K562 (cell line): ENCODE measurements around the gene ZNF292. TPM values are rescaled to one million over a fixed set of nuclear protein-coding genes. Genes with fewer than 3 reads are reported as not detected.

Source experiments
- ATAC-seq: fragments of 200-7000 bp; cut with Tn5 transposase; 3 replicates; pipeline ENCODE4 v1.9.1; 2020; ENCODE audit warnings: moderate library complexity
- BruUV-seq: library from RNA; stranded (reverse); fragments of 400-500 nt; replicated peaks from 2 replicates; lab custom pipeline; 2021; lab: Mats Ljungman, UMichigan
- CTCF ChIA-PET: fragments of 300-600 bp; formaldehyde crosslinking; extraction: SDS; loops from one replicate; lab custom pipeline; 2021; ENCODE audit warnings: low intra/inter-chr PET ratio; lab: Yijun Ruan, JAX
- POLR2A ChIA-PET: fragments of 300-600, 350-650 bp; sonication (Branson Sonifier 250); formaldehyde crosslinking; extraction: SDS; loops from one replicate; lab custom pipeline; 2021; ENCODE audit warnings: antibody characterized with exemption, inconsistent platforms; lab: Yijun Ruan, JAX
- DNase-seq, 4 experiments: peaks; one replicate each; pipeline versions ENCODE4 v3.0.0 to v3.0.0-alpha.2; 2011 to 2018; ENCODE audit warnings: low spot score in 3 of 4, mixed read lengths in 3 of 4; ENCODE audit errors: extremely low read depth in 1 of 4
- FAIRE-seq: peaks from 2 replicates; lab custom pipeline; 2011; peaks lifted over from hg19 to GRCh38; lab: Jason Lieb, UNC
- H2AFZ ChIP-seq: 2 replicates; pipeline ENCODE4 v1.6.0; 2011; ENCODE audit warnings: low read depth, low read length, control low read depth, inconsistent platforms
- H3K27ac ChIP-seq: fragments of 200-600 bp; 3 replicates; pipeline ENCODE4 v1.8.0; 2011; ENCODE audit warnings: low read depth, mild to moderate bottlenecking, control low read depth, inconsistent platforms, low read length, moderate library complexity, mixed read lengths; ENCODE audit errors: extremely low read depth
- H3K27me3 ChIP-seq, 2 experiments: fragments of 300-600 bp in 1 of 2; 2 replicates in 1 of 2; 3 replicates in 1 of 2; pipeline versions ENCODE4 v1.6.0 to v1.8.0; 2011; ENCODE audit warnings: inconsistent platforms in 2 of 2, low read length in 2 of 2, mild to moderate bottlenecking in 1 of 2, mixed read lengths in 1 of 2, moderate library complexity in 1 of 2; ENCODE audit not compliant: control insufficient read depth in 2 of 2, insufficient read depth in 2 of 2
- H3K36me3 ChIP-seq: fragments of 300-600 bp; 3 replicates; pipeline ENCODE4 v1.8.0; 2011; ENCODE audit warnings: mild to moderate bottlenecking, low read length, inconsistent platforms; ENCODE audit not compliant: control insufficient read depth, insufficient read depth
- H3K4me1 ChIP-seq, 2 experiments: fragments of 200-600 bp in 1 of 2; replicated peaks in 1 of 2; 2 replicates in 1 of 2; 3 replicates in 1 of 2; pipeline versions ENCODE4 v1.5.1 to v1.8.0; 2011; ENCODE audit warnings: inconsistent platforms in 2 of 2, low read length in 2 of 2, mild to moderate bottlenecking in 1 of 2, mixed read lengths in 1 of 2, moderate library complexity in 1 of 2; ENCODE audit not compliant: control insufficient read depth in 2 of 2, insufficient read depth in 2 of 2
- H3K4me2 ChIP-seq: 2 replicates; pipeline ENCODE4 v1.6.1; 2011; ENCODE audit warnings: low read length, control low read depth, inconsistent platforms, mixed read lengths; ENCODE audit not compliant: insufficient read depth
- H3K4me3 ChIP-seq: fragments of 200-600 bp; sonication (generic), shearing (Covaris generic); 2 replicates; pipeline ENCODE4 v1.5.1; 2016; ENCODE audit warnings: control low read depth, inconsistent platforms
- H3K79me2 ChIP-seq: fragments of 200-600 bp; 3 replicates; pipeline ENCODE4 v1.8.0; 2011; ENCODE audit warnings: low read length, inconsistent platforms; ENCODE audit not compliant: control insufficient read depth, insufficient read depth
- H3K9ac ChIP-seq, 2 experiments: 2 replicates each; pipeline versions ENCODE4 v1.6.0 to v1.6.1; 2011; ENCODE audit warnings: low read depth in 2 of 2, low read length in 2 of 2, control low read depth in 1 of 2, inconsistent platforms in 1 of 2, mild to moderate bottlenecking in 1 of 2, mixed read lengths in 1 of 2; ENCODE audit not compliant: insufficient read depth in 1 of 2
- H3K9me1 ChIP-seq: one replicate; pipeline ENCODE4 v1.6.0; 2011; ENCODE audit warnings: inconsistent platforms, mild to moderate bottlenecking, low read length, moderate library complexity; ENCODE audit not compliant: control insufficient read depth, insufficient read depth
- H3K9me3 ChIP-seq: replicated peaks from 2 replicates; pipeline ENCODE4 v1.5.1; 2011; ENCODE audit warnings: low read depth, low read length, inconsistent platforms; ENCODE audit not compliant: control insufficient read depth, insufficient read depth
- H4K20me1 ChIP-seq: replicated peaks from 2 replicates; pipeline ENCODE4 v1.6.1; 2011; ENCODE audit warnings: low read length, inconsistent platforms, mixed read lengths; ENCODE audit not compliant: control insufficient read depth, insufficient read depth
- HDAC2 ChIP-seq: fragments of 450-650 bp; IDR thresholded peaks from 2 replicates; pipeline ENCODE4 v1.6.1; 2016; ENCODE audit warnings: mild to moderate bottlenecking
- KAT7 ChIP-seq: sonication (generic); formaldehyde crosslinking; IDR thresholded peaks from 2 replicates; pipeline ENCODE4 v1.8.0; 2022; ENCODE audit warnings: missing genetic modification reagents, mild to moderate bottlenecking, borderline replicate concordance
- NFE2 ChIP-seq: IDR thresholded peaks from 2 replicates; pipeline ENCODE4 v1.6.1; 2014; ENCODE audit warnings: antibody characterized with exemption, low read depth
- OTX1 ChIP-seq: fragments of 450-650 bp; formaldehyde crosslinking; IDR thresholded peaks from 2 replicates; pipeline ENCODE4 v1.4.0; 2022; ENCODE audit warnings: mild to moderate bottlenecking
- PTBP1 ChIP-seq: fragments of 200-400 bp; formaldehyde crosslinking; IDR thresholded peaks from 2 replicates; pipeline ENCODE4 v1.6.1; 2017; ENCODE audit warnings: low read depth, low read length
- RAD21 ChIP-seq, 2 experiments: fragments of 250-450 bp in 1 of 2; fragments of 450-650 bp in 1 of 2; sonication (Bioruptor Pico) in 1 of 2; formaldehyde crosslinking in 1 of 2; IDR thresholded peaks in 1 of 2; conservative IDR thresholded peaks in 1 of 2; 2 replicates each; pipeline versions ENCODE4 v1.4.0 to v1.8.0; 2020 to 2022; ENCODE audit warnings: mild to moderate bottlenecking in 2 of 2, moderate library complexity in 1 of 2
- RBM14 ChIP-seq: fragments of 200-400 bp; formaldehyde crosslinking; IDR thresholded peaks from 2 replicates; pipeline ENCODE4 v1.6.1; 2018; ENCODE audit warnings: low read depth, mild to moderate bottlenecking, low read length, moderate library complexity, borderline replicate concordance; ENCODE audit not compliant: insufficient read depth
- SAFB ChIP-seq: fragments of 200-400 bp; formaldehyde crosslinking; IDR thresholded peaks from 2 replicates; pipeline ENCODE4 v1.6.1; 2017; ENCODE audit warnings: low read depth, low read length, borderline replicate concordance
- SAFB2 ChIP-seq: fragments of 200-400 bp; formaldehyde crosslinking; IDR thresholded peaks from 2 replicates; pipeline ENCODE4 v1.6.1; 2018; ENCODE audit warnings: borderline replicate concordance, low read length, low read depth, moderate library complexity; ENCODE audit not compliant: severe bottlenecking
- ZEB2 ChIP-seq: fragments of 450-650 bp; IDR thresholded peaks from 2 replicates; pipeline ENCODE4 v1.6.1; 2016
- ZKSCAN8 ChIP-seq: fragments of 200-800 bp; sonication (Bioruptor generic); IDR thresholded peaks from 2 replicates; pipeline ENCODE4 v1.6.1; 2016; ENCODE audit warnings: missing genetic modification characterization, missing compliant biosample characterization
- ZNF408 ChIP-seq: fragments of 250-450 bp; sonication (Bioruptor Pico); IDR thresholded peaks from 2 replicates; pipeline ENCODE4 v1.4.0; 2020; ENCODE audit warnings: low read depth, mild to moderate bottlenecking, moderate library complexity
- ZNF644 ChIP-seq: fragments of 200-800 bp; sonication (Bioruptor generic); IDR thresholded peaks from 2 replicates; pipeline ENCODE4 v1.6.1; 2016; ENCODE audit warnings: low read depth, missing genetic modification characterization, missing compliant biosample characterization
- ZNF695 ChIP-seq: fragments of 450-650 bp; formaldehyde crosslinking; IDR thresholded peaks from 2 replicates; pipeline ENCODE4 v1.4.0; 2020; ENCODE audit warnings: mild to moderate bottlenecking, moderate library complexity
- WGBS: fragments of 100-300 bp; shearing (Covaris generic); methylation state at CpG from one replicate; pipeline ENCODE4 v1.1.6; 2016; ENCODE audit warnings: low coverage, mixed read lengths; ENCODE audit not compliant: insufficient coverage; ENCODE audit errors: missing lambda C conversion rate; 5-methylcytosine and 5-hydroxymethylcytosine counted together
- in situ Hi-C: fragments of 300-500 bp; cut with MboI; formaldehyde crosslinking; loops from 4 replicates; pipeline ENCODE4 v1.15.0; 2018; ENCODE audit warnings: inconsistent platforms, mixed read lengths
- intact Hi-C: fragments of 100-400 bp; cut with micrococcal nuclease; formaldehyde crosslinking; loops from 2 replicates; pipeline ENCODE4 v1.14.2; 2022
- polyA plus RNA-seq, 8 experiments: library from polyadenylated mRNA; depleted of rRNA in 4 of 8; stranded (reverse) in 5 of 8; unstranded in 3 of 8; fragments of >200 nt; fragmentation: Nextera tagmentation in 2 of 8; fragmentation: Illumina TruSeq in 1 of 8; extraction: Ambion mirVana in 2 of 8; extraction: Trizol in 1 of 8; gene quantifications; 2 replicates each; pipeline versions ENCODE4 v1.2.1 to v1.2.3, GENCODE V29; 2011 to 2014; ENCODE audit warnings: inconsistent platforms in 1 of 8, missing spikeins in 1 of 8
- total RNA-seq, 7 experiments: library from RNA; depleted of rRNA in 6 of 7; stranded (reverse); fragments of >200 nt in 6 of 7; fragmentation: Illumina TruSeq in 2 of 7; extraction: Trizol in 2 of 7; gene quantifications; 2 replicates each; pipeline versions ENCODE4 v1.2.1 to v1.2.3, GENCODE V29; 2011 to 2021; ENCODE audit warnings: low replicate concordance in 1 of 7

The ZNF292 gene
- total and polyA plus RNA-seq, 9 of the 15 experiments (the other 6 are each of a cell fraction or from before 2014, with no cell fraction given) = 4.4 to 17.1 (median 12.8) TPM

DNA sequence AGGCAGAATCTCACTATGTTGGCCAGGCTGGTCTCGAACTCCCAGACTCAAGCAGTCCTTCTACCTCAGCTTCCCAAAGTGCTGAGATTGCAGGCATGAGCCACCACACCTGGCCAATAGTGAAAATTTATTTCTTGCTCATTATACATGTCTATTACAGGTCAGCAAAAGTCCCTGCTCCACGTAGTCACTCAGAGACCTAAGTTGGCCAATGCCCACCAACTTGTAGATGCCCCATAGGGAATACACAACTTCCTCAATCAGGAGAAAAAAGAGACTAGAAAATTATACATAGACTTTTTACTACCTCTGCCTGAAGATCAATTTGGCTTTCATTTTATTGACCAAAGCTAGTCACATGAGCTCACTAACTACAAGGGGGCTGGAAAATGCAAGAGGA lies 38.4 kb upstream of the ZNF292 start:
- ATAC-seq (no peak), FAIRE-seq (no peak), DNase-seq (no peak)
- H3K27me3 ChIP-seq = no peaks in the 10 kb centered on the region; a peak in 1 of 5 replicates
- intact Hi-C loops = no loop called here
- no peaks in the 10 kb centered on the region for H3K36me3 ChIP-seq
- no peaks in the 10 kb centered on the region for H4K20me1 ChIP-seq
- H3K9me3 ChIP-seq = no peaks in the 10 kb centered on the region
- H3K4me3 ChIP-seq = no peak overlapping the region
- H3K9me1 ChIP-seq = no peaks in the 10 kb centered on the region
- no peaks in the 10 kb centered on the region for H3K4me1 ChIP-seq
- TF ChIP-seq RAD21 (CRISPR knock-in tag; conservative IDR thresholded peaks at IDR 0.05 in 1 of 2, IDR thresholded peaks at IDR 0.05 in 1 of 2) (no peak), ZNF644 (tag) (no peak), ZNF695 (CRISPR knock-in tag) (no peak)
- no peaks in the 10 kb centered on the region for H3K79me2 ChIP-seq
- no TSS peak for BruUV-seq
- no peak overlapping the region for H3K4me2 ChIP-seq
- in situ Hi-C loops = no loop called here
- ChIA-PET CTCF (no interaction called here), POLR2A (interaction anchor here (1.4 kb wide), 1 partner anchor 27 kb away, joined by 3 read pairs; no protein-coding TSS in a partner anchor)
- H3K9ac ChIP-seq = no peak overlapping the region
- WGBS = 0% methylated on average over 2 of the region's 2 CpGs
- H3K27ac ChIP-seq = no peak overlapping the region
- H2AFZ ChIP-seq = no peak overlapping the region

DNA sequence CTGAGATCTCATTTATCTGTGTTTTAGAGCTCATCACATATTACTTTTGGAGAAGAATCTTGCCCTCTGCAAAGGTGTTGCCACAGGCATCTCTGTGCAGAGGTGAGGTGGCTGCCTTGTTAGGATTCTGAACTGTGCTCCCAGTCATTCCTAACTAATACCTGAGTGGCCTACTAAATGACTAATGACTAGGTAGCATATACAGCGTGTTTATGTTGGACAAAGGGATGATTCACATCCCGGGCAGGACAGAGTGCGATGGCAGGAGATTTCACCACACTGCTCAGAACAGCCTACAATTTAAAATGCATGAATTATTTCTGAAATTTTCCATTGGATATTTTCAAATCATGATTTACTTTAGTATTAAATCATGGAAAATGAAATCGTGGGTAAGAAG lies 37.3 kb upstream of the ZNF292 start:
- no TSS peak for BruUV-seq
- intact Hi-C loops = no loop called here

More for the DNA sequence above, 37.3 kb upstream of the ZNF292 start:
- FAIRE-seq (no peak), DNase-seq (no peak), ATAC-seq (no peak)
- Histone ChIP-seq H3K36me3 (no peaks in the 10 kb centered on the region), H3K4me1 (peaks cover 0 to 5% of the 10 kb centered on the region in 2 experiments; a peak in 1 of 5 replicates), H3K4me3 (no peak overlapping the region), H4K20me1 (no peaks in the 10 kb centered on the region), H3K9ac (no peak overlapping the region), H3K4me2 (no peak overlapping the region), H2AFZ (no peak overlapping the region), H3K9me1 (no peaks in the 10 kb centered on the region), H3K79me2 (no peaks in the 10 kb centered on the region), H3K27ac (no peak overlapping the region), H3K27me3 (no peaks in the 10 kb centered on the region; a peak in 1 of 5 replicates), H3K9me3 (no peaks in the 10 kb centered on the region)
- no peak for TF ChIP-seq ZNF408
- TF ChIP-seq ZEB2 = no peak
- no peak for TF ChIP-seq ZKSCAN8 (CRISPR knock-in tag)
- TF ChIP-seq PTBP1 = no peak
- no peak for TF ChIP-seq HDAC2
- no peak for TF ChIP-seq SAFB
- no peak for TF ChIP-seq OTX1 (CRISPR knock-in tag)
- TF ChIP-seq RBM14 = no peak
- TF ChIP-seq NFE2 = no peak
- no peak for TF ChIP-seq KAT7 (CRISPR knock-in tag)
- TF ChIP-seq SAFB2 = no peak
- ChIA-PET CTCF (no interaction called here), POLR2A (interaction anchor here (1.4 kb wide), 1 partner anchor 28 kb away, joined by 3 read pairs; no protein-coding TSS in a partner anchor)
- in situ Hi-C loops = no loop called here
- WGBS = 1% methylated on average over 4 of the region's 4 CpGs
